NB4 (cell line): ENCODE data around the gene PNMA3.

Experiments used
- MYC ChIP-seq: IDR thresholded peaks from 2 replicates; pipeline ENCODE4 v1.6.1; 2011; ENCODE audit warnings: low read depth, low read length
- POLR2A ChIP-seq: IDR thresholded peaks from 2 replicates; pipeline ENCODE4 v1.6.1; 2011; ENCODE audit warnings: mild to moderate bottlenecking; ENCODE audit not compliant: insufficient read length; ENCODE audit errors: extremely low read depth
- TF ChIP-seq, protein P1 (sequence below): IDR thresholded peaks from 2 replicates; pipeline ENCODE4 v1.6.1; 2011; ENCODE audit warnings: low read depth, low read length
- TF ChIP-seq, protein P2 (sequence below): IDR thresholded peaks from one replicate; pipeline ENCODE4 v1.5.1; 2012; ENCODE audit warnings: low read depth, low read length

DNA sequence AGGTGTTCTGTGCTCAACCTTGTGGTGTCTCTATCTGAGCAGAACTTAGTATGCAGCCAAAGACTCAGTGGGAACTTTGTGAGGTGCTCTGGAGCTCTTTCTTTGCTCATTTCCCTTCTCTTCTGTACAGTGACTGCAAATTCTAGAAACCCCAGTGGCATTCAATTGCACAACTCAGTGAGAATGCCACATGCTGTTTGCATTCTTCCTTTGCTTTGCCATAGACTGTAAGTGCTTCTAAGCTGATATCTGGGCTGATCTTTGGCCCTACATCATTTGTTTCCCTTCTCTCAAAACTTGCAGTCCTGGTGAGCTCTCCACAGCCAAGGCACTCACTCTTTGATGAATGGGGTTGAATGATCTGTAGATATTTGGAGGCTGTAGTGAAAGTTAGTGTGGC is 7.0 kb downstream of the PNMA3 start:
- TF ChIP-seq, protein P1, sequence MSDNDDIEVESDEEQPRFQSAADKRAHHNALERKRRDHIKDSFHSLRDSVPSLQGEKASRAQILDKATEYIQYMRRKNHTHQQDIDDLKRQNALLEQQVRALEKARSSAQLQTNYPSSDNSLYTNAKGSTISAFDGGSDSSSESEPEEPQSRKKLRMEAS: no peak
- TF ChIP-seq, protein P2, sequence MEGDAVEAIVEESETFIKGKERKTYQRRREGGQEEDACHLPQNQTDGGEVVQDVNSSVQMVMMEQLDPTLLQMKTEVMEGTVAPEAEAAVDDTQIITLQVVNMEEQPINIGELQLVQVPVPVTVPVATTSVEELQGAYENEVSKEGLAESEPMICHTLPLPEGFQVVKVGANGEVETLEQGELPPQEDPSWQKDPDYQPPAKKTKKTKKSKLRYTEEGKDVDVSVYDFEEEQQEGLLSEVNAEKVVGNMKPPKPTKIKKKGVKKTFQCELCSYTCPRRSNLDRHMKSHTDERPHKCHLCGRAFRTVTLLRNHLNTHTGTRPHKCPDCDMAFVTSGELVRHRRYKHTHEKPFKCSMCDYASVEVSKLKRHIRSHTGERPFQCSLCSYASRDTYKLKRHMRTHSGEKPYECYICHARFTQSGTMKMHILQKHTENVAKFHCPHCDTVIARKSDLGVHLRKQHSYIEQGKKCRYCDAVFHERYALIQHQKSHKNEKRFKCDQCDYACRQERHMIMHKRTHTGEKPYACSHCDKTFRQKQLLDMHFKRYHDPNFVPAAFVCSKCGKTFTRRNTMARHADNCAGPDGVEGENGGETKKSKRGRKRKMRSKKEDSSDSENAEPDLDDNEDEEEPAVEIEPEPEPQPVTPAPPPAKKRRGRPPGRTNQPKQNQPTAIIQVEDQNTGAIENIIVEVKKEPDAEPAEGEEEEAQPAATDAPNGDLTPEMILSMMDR: no peak
- TF ChIP-seq POLR2A (no peak), MYC (no peak)
